Lung (tissue), 12 donors: ENCODE measurements around the gene SCEL. TPM values are rescaled to one million over a fixed set of nuclear protein-coding genes. Genes with fewer than 3 reads are reported as not detected.

Experiments
- ATAC-seq: fragments of 200-7000 bp; cut with Tn5 transposase; one replicate; pipeline ENCODE4 v1.9.1; 2020; ENCODE audit warnings: moderate number of reproducible peaks; ENCODE audit not compliant: insufficient read depth, low FRiP score
- DNase-seq, 3 donors: peaks; one replicate each; pipeline ENCODE4 v3.0.0-alpha.2; 2013 to 2017
- H3K27ac ChIP-seq, 2 donors: one replicate each; pipeline ENCODE4 v1.5.1; 2013; ENCODE audit warnings: mild to moderate bottlenecking in 2 of 2, moderate library complexity in 2 of 2, control low read depth in 1 of 2, inconsistent platforms in 1 of 2, low read depth in 1 of 2, low read length in 1 of 2
- H3K27me3 ChIP-seq, 3 donors: one replicate each; pipeline ENCODE4 v1.5.1; 2013; ENCODE audit warnings: low read length in 2 of 3; ENCODE audit not compliant: control insufficient read depth in 3 of 3, insufficient read depth in 3 of 3
- H3K36me3 ChIP-seq, 4 donors: one replicate each; pipeline ENCODE4 v1.5.1; 2013; ENCODE audit warnings: low read length in 4 of 4, mild to moderate bottlenecking in 1 of 4, moderate library complexity in 1 of 4; ENCODE audit not compliant: control insufficient read depth in 4 of 4, insufficient read depth in 4 of 4
- H3K4me1 ChIP-seq, 5 donors: one replicate each; pipeline ENCODE4 v1.5.1; 2013; ENCODE audit warnings: low read length in 5 of 5, mild to moderate bottlenecking in 2 of 5, moderate library complexity in 1 of 5; ENCODE audit not compliant: control insufficient read depth in 5 of 5, insufficient read depth in 5 of 5
- H3K4me3 ChIP-seq: one replicate; pipeline ENCODE4 v1.5.1; 2013; ENCODE audit warnings: mild to moderate bottlenecking, control low read depth, moderate library complexity
- H3K9ac ChIP-seq, 2 donors: one replicate each; pipeline ENCODE4 v1.5.1; 2013; ENCODE audit warnings: low read length in 2 of 2, control low read depth in 1 of 2; ENCODE audit not compliant: insufficient read depth in 1 of 2
- H3K9me3 ChIP-seq, 4 donors: one replicate each; pipeline ENCODE4 v1.5.1; 2013; ENCODE audit warnings: low read length in 3 of 4, mild to moderate bottlenecking in 1 of 4, moderate library complexity in 1 of 4; ENCODE audit not compliant: control insufficient read depth in 4 of 4, insufficient read depth in 3 of 4
- WGBS, 2 donors: extraction: QIAGEN DNeasy Blood & Tissue Kit; methylation state at CpG; one replicate each; pipeline ENCODE4 v1.1.7; 2013; 5-methylcytosine and 5-hydroxymethylcytosine counted together
- polyA plus RNA-seq, 2 donors: library from polyadenylated mRNA; stranded (reverse); fragments of 200-250 nt; gene quantifications; one replicate each; pipeline ENCODE4 v1.2.1, GENCODE V29; 2013
- total RNA-seq, 2 donors: library from RNA; depleted of rRNA in 1 of 2; stranded (reverse); fragments of >200 nt in 1 of 2; gene quantifications; one replicate each; pipeline ENCODE4 v1.2.1, GENCODE V29; 2014 to 2021
- TF ChIP-seq, protein P1 (sequence below): IDR thresholded peaks from 2 replicates; pipeline ENCODE4 v1.5.1; 2012; ENCODE audit warnings: mild to moderate bottlenecking; ENCODE audit errors: control extremely low read depth, extremely low read depth
- donor health status: control.
- donor health status: control.
- donor health status: Bipolar disorder and iron deficiency.
- donor health status: healthy.
- donor health status: DM: yes; HTN: yes; CAD: no.

The SCEL gene
- total and polyA plus RNA-seq, 4 donors, result 6.0 to 62.1 (median 24.7) TPM

- no peaks in the 10 kb centered on the region for H3K4me1 ChIP-seq
Measured at GRCh38 chr13:77616027-77616426, 80.5 kb downstream of the SCEL start.

DNA sequence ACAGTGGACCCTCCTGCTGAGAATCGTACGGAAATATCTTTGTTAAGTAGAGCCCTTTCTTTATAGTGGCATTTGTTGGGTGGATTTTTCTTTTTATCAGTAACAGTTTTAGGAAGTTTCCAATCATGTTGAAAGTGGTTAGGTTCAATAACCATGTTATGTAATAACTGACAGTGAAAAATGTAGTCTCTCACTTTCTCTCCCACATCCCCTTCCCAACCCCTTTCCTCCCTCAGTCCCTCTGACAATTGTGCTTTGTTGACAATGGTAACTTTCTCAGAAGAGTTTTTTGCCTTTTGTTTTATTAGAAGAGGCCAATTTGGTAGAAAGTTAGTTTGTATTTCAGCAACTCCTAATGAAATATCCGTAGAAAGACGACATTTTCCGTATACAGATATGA is 84.1 kb downstream of the SCEL start:
- Histone ChIP-seq H3K9ac (no peak overlapping the region), H3K27me3 (peaks cover 0 to 2% (median 0%) of the 10 kb centered on the region in 3 donors), H3K9me3 (no peaks in the 10 kb centered on the region), H3K4me3 (no peak overlapping the region), H3K4me1 (no peaks in the 10 kb centered on the region), H3K36me3 (no peaks in the 10 kb centered on the region), H3K27ac (no peak overlapping the region)
- WGBS, 2 donors, result 64 to 65% methylated on average over 5 of the region's 5 CpGs
- DNase-seq, result no peak
- ATAC-seq, result no peak
- TF ChIP-seq, protein P1, sequence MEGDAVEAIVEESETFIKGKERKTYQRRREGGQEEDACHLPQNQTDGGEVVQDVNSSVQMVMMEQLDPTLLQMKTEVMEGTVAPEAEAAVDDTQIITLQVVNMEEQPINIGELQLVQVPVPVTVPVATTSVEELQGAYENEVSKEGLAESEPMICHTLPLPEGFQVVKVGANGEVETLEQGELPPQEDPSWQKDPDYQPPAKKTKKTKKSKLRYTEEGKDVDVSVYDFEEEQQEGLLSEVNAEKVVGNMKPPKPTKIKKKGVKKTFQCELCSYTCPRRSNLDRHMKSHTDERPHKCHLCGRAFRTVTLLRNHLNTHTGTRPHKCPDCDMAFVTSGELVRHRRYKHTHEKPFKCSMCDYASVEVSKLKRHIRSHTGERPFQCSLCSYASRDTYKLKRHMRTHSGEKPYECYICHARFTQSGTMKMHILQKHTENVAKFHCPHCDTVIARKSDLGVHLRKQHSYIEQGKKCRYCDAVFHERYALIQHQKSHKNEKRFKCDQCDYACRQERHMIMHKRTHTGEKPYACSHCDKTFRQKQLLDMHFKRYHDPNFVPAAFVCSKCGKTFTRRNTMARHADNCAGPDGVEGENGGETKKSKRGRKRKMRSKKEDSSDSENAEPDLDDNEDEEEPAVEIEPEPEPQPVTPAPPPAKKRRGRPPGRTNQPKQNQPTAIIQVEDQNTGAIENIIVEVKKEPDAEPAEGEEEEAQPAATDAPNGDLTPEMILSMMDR, result no peak

More at GRCh38 chr13:77616027-77616426, 80.5 kb downstream of the SCEL start:
- H3K9me3 ChIP-seq, result no peaks in the 10 kb centered on the region
- H3K27ac ChIP-seq, result no peak overlapping the region
- TF ChIP-seq, protein P1, result no peak
- no peak overlapping the region for H3K9ac ChIP-seq
- no peak overlapping the region for H3K4me3 ChIP-seq
- no peaks in the 10 kb centered on the region for H3K27me3 ChIP-seq
- H3K36me3 ChIP-seq, result no peaks in the 10 kb centered on the region
- no peak for DNase-seq
- ATAC-seq, result no peak

GRCh38 chr13:77620138-77620537 is 84.6 kb downstream of the SCEL start:
- no peak for ATAC-seq
- TF ChIP-seq, protein P1, result no peak
- 76 to 85% methylated on average over 1 of the region's 1 CpG for WGBS, 2 donors

DNA sequence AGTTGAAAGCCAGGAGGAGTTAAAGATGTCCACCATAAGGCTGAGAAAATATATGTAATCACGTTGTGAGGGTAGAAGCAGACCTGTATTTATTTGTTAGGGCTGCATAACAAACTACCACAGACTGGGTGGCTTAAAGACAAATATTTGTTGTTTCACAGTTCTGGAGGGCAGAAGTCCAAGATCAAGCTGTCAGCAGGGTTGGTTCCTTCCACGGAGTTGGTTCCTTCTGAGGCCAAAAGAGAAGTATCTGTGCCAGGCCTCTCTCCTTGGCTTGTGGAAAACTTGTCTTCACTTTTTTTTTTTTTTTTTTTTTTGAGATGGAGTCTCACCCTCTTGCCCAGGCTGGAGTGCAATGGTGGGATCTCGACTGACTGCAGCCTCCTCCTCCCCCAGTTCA is 88.3 kb downstream of the SCEL start:
- ATAC-seq, result no peak
- Histone ChIP-seq H3K27ac (no peak overlapping the region), H3K9ac (no peak overlapping the region), H3K4me1 (no peaks in the 10 kb centered on the region), H3K36me3 (no peaks in the 10 kb centered on the region), H3K27me3 (peaks cover 0 to 2% (median 0%) of the 10 kb centered on the region in 3 donors), H3K9me3 (no peaks in the 10 kb centered on the region), H3K4me3 (no peak overlapping the region)
- TF ChIP-seq, protein P1, result no peak
- no peak for DNase-seq
- WGBS, 2 donors, result 60 to 63% methylated on average over 3 of the region's 3 CpGs

More at GRCh38 chr13:77620138-77620537, 84.6 kb downstream of the SCEL start:
- Histone ChIP-seq H3K9ac (no peak overlapping the region), H3K4me1 (no peaks in the 10 kb centered on the region), H3K36me3 (no peaks in the 10 kb centered on the region), H3K9me3 (no peaks in the 10 kb centered on the region), H3K27ac (no peak overlapping the region), H3K4me3 (no peak overlapping the region), H3K27me3 (peaks cover 0 to 2% (median 0%) of the 10 kb centered on the region in 3 donors)
- no peak for DNase-seq
